ENCODE results near the gene RNF123.

- TF ChIP-seq, protein P1, sequence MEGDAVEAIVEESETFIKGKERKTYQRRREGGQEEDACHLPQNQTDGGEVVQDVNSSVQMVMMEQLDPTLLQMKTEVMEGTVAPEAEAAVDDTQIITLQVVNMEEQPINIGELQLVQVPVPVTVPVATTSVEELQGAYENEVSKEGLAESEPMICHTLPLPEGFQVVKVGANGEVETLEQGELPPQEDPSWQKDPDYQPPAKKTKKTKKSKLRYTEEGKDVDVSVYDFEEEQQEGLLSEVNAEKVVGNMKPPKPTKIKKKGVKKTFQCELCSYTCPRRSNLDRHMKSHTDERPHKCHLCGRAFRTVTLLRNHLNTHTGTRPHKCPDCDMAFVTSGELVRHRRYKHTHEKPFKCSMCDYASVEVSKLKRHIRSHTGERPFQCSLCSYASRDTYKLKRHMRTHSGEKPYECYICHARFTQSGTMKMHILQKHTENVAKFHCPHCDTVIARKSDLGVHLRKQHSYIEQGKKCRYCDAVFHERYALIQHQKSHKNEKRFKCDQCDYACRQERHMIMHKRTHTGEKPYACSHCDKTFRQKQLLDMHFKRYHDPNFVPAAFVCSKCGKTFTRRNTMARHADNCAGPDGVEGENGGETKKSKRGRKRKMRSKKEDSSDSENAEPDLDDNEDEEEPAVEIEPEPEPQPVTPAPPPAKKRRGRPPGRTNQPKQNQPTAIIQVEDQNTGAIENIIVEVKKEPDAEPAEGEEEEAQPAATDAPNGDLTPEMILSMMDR (conservative IDR thresholded peaks at IDR 0.05; ENCODE audit: low read length): no peak
- no peak for TF ChIP-seq EZH2phosphoT487 (IDR thresholded peaks at IDR 0.05; ENCODE audit: borderline replicate concordance)
Measured at GRCh38 chr3:49750056-49750455, 60.7 kb downstream of the RNF123 start.
